Measurements from ENCODE around the gene GGT5.
"Not testable (repeated sequence)": the region's sequence is repeated elsewhere in the genome, so short reads cannot be mapped to it uniquely, and the experiment has no call there.

The GGT5 gene

GRCh38 chr22:24270556-24271385, 25.9 kb upstream of the GGT5 start, which contains the start of gene SPECC1L:
TSS of gene SPECC1L (plus strand) at chr22:24270831. CDS start at chr22:24302232, 31,401 bp downstream.
- peak; percentile 96 for DNase-seq (ENCODE audit: extremely low spot score)
- CTCF ChIA-PET = no interaction called here
- POLR2A ChIA-PET = interaction anchor here (0.7 kb wide), 1 partner anchor 19 kb away, joined by 3 read pairs; no protein-coding TSS in a partner anchor
- peak; percentile 73; the same call in 1 of the 2 replicates for TF ChIP-seq HDGF (IDR thresholded peaks at IDR 0.05; ENCODE audit: borderline replicate concordance)
- TF ChIP-seq ARNT (IDR thresholded peaks at IDR 0.05) = no peak
- peak; percentile 75 for TF ChIP-seq L3MBTL2 (conservative IDR thresholded peaks at IDR 0.05)

- DNase-seq (ENCODE audit: extremely low spot score); POLR2A ChIA-PET; CTCF ChIA-PET: not testable (repeated sequence)
Observed at GRCh38 chr22:24266495-24266894, 21.6 kb upstream of the GGT5 start.

DNA sequence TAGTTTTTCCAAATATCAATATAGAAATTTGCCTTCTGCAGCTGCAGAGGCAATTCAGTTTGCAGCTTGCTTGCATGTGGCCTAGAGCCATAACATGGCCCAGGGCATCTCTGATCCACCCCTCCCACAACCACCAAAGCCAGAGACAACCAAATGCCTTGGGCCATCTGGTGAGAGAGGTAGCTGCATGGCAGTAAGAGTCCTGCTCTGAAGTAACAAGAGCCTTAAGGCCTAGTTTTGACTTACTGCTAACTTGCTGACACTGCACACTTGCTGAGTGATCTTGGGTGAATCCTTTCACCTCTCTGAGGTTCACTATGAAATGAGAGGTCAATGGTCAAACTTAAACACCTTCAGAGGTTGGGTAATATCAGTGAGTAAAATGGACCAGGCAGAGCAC, 20.9 kb upstream of the GGT5 start:
- no peak for TF ChIP-seq FOXK2 (IDR thresholded peaks at IDR 0.05)
- TF ChIP-seq ZNF384 (IDR thresholded peaks at IDR 0.05) = no peak
- no peak for TF ChIP-seq L3MBTL2 (conservative IDR thresholded peaks at IDR 0.05)
- TF ChIP-seq HDGF (IDR thresholded peaks at IDR 0.05; ENCODE audit: borderline replicate concordance) = no peak
- TF ChIP-seq CTBP1 (IDR thresholded peaks at IDR 0.05; ENCODE audit: borderline replicate concordance) = no peak
- TF ChIP-seq NFRKB (IDR thresholded peaks at IDR 0.05) = no peak
- CTCF ChIA-PET = no interaction called here
- POLR2A ChIA-PET = interaction anchor here (0.6 kb wide), 1 partner anchor 352 kb away, joined by 3 read pairs; no protein-coding TSS in a partner anchor
- no peak for DNase-seq (ENCODE audit: extremely low spot score)

GRCh38 chr22:24264329-24264896, 19.5 kb upstream of the GGT5 start:
- CTCF ChIA-PET; POLR2A ChIA-PET; DNase-seq (ENCODE audit: extremely low spot score): not testable (repeated sequence)

DNA sequence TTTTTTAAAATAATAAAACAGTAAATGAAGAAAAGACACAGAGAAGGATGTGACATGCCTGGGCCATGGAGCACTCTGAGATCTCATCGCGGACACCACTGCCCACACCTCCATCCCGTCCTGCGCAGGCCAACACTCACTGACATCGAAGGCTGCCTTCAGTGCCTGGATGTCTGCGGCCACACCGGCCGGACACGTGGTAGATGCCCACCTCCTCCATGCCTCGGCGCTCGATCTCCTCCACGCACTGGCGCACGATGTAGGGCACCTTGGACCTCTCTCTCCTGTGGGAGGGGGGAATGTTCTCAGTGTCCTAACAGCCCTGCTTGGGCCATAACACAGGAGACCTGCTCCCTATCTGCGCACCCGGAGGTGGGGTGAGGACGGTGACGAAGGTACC, 18.6 kb upstream of the GGT5 start:
- CTCF ChIA-PET = not testable (repeated sequence)

GRCh38 chr22:24262185-24262749, 17.4 kb upstream of the GGT5 start:
- CTCF ChIA-PET; POLR2A ChIA-PET; DNase-seq (ENCODE audit: extremely low spot score): not testable (repeated sequence)

More for the DNA sequence above, 18.6 kb upstream of the GGT5 start:
- POLR2A ChIA-PET; DNase-seq (ENCODE audit: extremely low spot score): not testable (repeated sequence)

DNA sequence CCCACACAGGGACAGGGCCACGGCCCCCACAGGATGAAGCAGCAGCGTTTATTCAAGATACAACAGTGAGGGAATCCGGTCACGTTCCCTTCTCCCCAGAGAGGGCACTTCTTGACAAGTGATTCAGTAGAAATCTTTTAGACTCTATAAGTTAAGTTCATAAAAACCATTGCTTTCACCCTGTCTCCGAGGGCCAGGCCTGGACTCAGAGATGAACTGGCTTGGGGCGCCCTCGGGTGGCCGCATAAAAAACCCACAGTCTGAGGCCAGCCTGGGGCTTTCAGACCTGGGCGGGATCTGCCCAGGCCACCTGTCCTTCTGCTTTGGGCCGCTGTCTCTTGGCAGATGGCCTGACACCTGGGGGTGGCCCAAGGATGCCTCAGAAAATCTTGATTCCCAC, 14.6 kb upstream of the GGT5 start:
- peak; percentile 77 for DNase-seq (ENCODE audit: extremely low spot score)
- POLR2A ChIA-PET, CTCF ChIA-PET: not testable (repeated sequence)

- POLR2A ChIA-PET; DNase-seq (ENCODE audit: extremely low spot score); CTCF ChIA-PET: not testable (repeated sequence)
Observed at GRCh38 chr22:24256736-24257135, 11.9 kb upstream of the GGT5 start.

DNA sequence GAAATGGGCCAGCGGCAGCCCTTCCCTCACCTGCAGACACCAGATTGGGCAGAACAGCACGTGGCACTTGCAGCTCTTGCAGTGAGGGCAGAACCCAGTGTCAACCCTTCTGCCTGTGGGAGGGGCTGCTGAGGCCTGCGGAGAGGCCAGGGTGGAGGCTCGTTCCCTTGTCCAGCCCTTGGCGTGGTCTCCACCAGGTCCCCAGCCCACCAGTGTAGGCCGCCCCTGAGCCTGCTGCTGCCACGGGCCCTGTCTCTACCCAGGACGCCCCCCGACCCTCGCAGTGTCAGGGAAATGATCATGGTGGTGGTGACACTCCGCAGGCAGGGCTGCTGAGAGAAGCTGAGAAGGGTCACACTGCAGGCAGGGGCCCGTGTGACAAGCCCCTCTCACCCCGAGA, 11.3 kb upstream of the GGT5 start:
- DNase-seq (ENCODE audit: extremely low spot score); CTCF ChIA-PET; POLR2A ChIA-PET: not testable (repeated sequence)

- CTCF ChIA-PET; DNase-seq (ENCODE audit: extremely low spot score); POLR2A ChIA-PET: not testable (repeated sequence)
Observed at GRCh38 chr22:24253126-24253525, 8.2 kb upstream of the GGT5 start.

GRCh38 chr22:24251286-24251685, 6.4 kb upstream of the GGT5 start:
- CTCF ChIA-PET, POLR2A ChIA-PET: not testable (repeated sequence)

GRCh38 chr22:24249413-24249812, 4.5 kb upstream of the GGT5 start:
- DNase-seq (ENCODE audit: extremely low spot score); POLR2A ChIA-PET; CTCF ChIA-PET: not testable (repeated sequence)

More at GRCh38 chr22:24251286-24251685, 6.4 kb upstream of the GGT5 start:
- DNase-seq (ENCODE audit: extremely low spot score) = not testable (repeated sequence)

DNA sequence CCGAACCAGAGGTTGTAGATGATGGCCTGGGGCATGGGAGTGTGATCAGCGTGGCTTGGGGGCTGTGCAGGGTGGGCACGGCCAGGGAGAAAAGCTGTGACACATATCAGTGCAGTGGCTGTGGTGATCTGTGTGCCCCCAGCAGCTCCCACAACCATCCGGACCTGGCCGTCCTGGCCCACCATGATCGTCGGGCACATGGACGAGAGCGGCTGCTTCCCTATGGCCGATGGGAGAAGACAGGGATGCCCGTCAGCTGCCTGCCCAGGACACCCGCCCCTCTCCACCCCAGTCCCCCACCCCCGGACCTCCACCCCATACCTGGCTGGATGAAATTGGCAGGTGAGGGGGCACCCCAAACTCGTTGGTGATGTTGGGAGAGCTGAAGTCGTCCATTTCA, 3.7 kb upstream of the GGT5 start:
- DNase-seq (ENCODE audit: extremely low spot score); CTCF ChIA-PET; POLR2A ChIA-PET: not testable (repeated sequence)

Data from HEK293T (cell line).